Osteoblast (primary cell): ENCODE data around the gene VPS37C. TPM values are rescaled to one million over a fixed set of nuclear protein-coding genes. Genes with fewer than 3 reads are reported as not detected.

Experiments
- DNase-seq: peaks from one replicate; pipeline ENCODE4 v3.0.0; 2011; ENCODE audit warnings: low spot score, mixed read lengths; ENCODE audit not compliant: insufficient read length; ENCODE audit errors: missing footprints
- H2AFZ ChIP-seq: 2 replicates; pipeline ENCODE4 v1.6.0; 2011; ENCODE audit warnings: mild to moderate bottlenecking, low read length
- H3K27ac ChIP-seq: 2 replicates; pipeline ENCODE4 v1.5.1; 2011; ENCODE audit warnings: mild to moderate bottlenecking, low read depth, low read length, moderate library complexity
- H3K27me3 ChIP-seq: 2 replicates; pipeline ENCODE4 v1.6.0; 2012; ENCODE audit warnings: mild to moderate bottlenecking, control low read depth, inconsistent platforms, low read length, moderate library complexity; ENCODE audit not compliant: insufficient read depth
- H3K36me3 ChIP-seq: 2 replicates; pipeline ENCODE4 v1.5.1; 2011; ENCODE audit warnings: mild to moderate bottlenecking, low read length, control low read depth, moderate library complexity; ENCODE audit not compliant: insufficient read depth
- H3K4me1 ChIP-seq: 2 replicates; pipeline ENCODE4 v1.5.1; 2011; ENCODE audit warnings: mild to moderate bottlenecking, low read length, control low read depth, moderate library complexity; ENCODE audit not compliant: insufficient read depth
- H3K4me2 ChIP-seq: 2 replicates; pipeline ENCODE4 v1.6.0; 2011; ENCODE audit warnings: mild to moderate bottlenecking, low read length; ENCODE audit not compliant: insufficient read depth
- H3K4me3 ChIP-seq: fragments of 200-600 bp; sonication (generic); 3 replicates; pipeline ENCODE4 v1.5.1; 2012; ENCODE audit warnings: mild to moderate bottlenecking, low read length, inconsistent platforms; ENCODE audit not compliant: insufficient read depth
- H3K79me2 ChIP-seq: 2 replicates; pipeline ENCODE4 v1.6.0; 2012; ENCODE audit warnings: mild to moderate bottlenecking, low read length, control low read depth, inconsistent platforms; ENCODE audit not compliant: insufficient read depth
- H3K9me3 ChIP-seq: 2 replicates; pipeline ENCODE4 v1.5.1; 2011; ENCODE audit warnings: low read depth, low read length, control low read depth
- H4K20me1 ChIP-seq: 2 replicates; pipeline ENCODE4 v1.6.0; 2012; ENCODE audit warnings: mild to moderate bottlenecking, low read length, control low read depth; ENCODE audit not compliant: insufficient read depth
- total RNA-seq: library from RNA; depleted of rRNA; stranded (reverse); fragments of >200 nt; gene quantifications from 2 replicates; pipeline ENCODE4 v1.2.3, GENCODE V29; 2012
- TF ChIP-seq, protein P1 (sequence below): IDR thresholded peaks from 2 replicates; pipeline ENCODE4 v1.5.1; 2011; ENCODE audit warnings: mild to moderate bottlenecking, low read depth, low read length, moderate library complexity; ENCODE audit errors: extremely low read depth

VPS37C gene
- total RNA-seq, 1 donor, result 19.2 TPM

DNA sequence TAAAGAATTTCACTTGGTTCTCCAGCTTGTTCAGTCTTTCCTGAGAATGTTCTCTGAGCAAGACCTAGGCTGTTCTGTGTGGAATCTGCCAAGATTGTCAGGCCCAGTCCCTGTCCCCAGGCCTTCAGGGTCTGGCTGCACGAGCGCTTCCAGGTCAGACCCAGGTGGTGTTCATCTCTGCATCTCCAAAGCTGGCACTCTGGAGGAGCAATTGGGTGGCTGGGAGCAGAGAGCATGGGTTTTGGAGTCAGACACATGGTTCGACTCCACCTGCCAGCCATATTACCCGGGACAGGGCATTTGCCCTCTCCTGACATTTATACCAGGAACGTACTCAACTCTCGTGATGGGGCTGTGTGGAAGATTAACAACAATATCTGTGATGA lies 50.2 kb downstream of the VPS37C start:
- H3K36me3 ChIP-seq, result no peaks in the 10 kb centered on the region
- no peaks in the 10 kb centered on the region for H3K4me1 ChIP-seq
- DNase-seq, result no peak
- H3K27ac ChIP-seq, result no peak overlapping the region
- H3K4me2 ChIP-seq, result no peak overlapping the region
- H2AFZ ChIP-seq, result no peak overlapping the region
- H3K79me2 ChIP-seq, result no peaks in the 10 kb centered on the region
- H3K9me3 ChIP-seq, result no peaks in the 10 kb centered on the region
- no peak overlapping the region for H3K4me3 ChIP-seq
- H3K27me3 ChIP-seq, result no peaks in the 10 kb centered on the region
- H4K20me1 ChIP-seq, result no peaks in the 10 kb centered on the region
- TF ChIP-seq, protein P1, sequence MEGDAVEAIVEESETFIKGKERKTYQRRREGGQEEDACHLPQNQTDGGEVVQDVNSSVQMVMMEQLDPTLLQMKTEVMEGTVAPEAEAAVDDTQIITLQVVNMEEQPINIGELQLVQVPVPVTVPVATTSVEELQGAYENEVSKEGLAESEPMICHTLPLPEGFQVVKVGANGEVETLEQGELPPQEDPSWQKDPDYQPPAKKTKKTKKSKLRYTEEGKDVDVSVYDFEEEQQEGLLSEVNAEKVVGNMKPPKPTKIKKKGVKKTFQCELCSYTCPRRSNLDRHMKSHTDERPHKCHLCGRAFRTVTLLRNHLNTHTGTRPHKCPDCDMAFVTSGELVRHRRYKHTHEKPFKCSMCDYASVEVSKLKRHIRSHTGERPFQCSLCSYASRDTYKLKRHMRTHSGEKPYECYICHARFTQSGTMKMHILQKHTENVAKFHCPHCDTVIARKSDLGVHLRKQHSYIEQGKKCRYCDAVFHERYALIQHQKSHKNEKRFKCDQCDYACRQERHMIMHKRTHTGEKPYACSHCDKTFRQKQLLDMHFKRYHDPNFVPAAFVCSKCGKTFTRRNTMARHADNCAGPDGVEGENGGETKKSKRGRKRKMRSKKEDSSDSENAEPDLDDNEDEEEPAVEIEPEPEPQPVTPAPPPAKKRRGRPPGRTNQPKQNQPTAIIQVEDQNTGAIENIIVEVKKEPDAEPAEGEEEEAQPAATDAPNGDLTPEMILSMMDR, result no peak

DNA sequence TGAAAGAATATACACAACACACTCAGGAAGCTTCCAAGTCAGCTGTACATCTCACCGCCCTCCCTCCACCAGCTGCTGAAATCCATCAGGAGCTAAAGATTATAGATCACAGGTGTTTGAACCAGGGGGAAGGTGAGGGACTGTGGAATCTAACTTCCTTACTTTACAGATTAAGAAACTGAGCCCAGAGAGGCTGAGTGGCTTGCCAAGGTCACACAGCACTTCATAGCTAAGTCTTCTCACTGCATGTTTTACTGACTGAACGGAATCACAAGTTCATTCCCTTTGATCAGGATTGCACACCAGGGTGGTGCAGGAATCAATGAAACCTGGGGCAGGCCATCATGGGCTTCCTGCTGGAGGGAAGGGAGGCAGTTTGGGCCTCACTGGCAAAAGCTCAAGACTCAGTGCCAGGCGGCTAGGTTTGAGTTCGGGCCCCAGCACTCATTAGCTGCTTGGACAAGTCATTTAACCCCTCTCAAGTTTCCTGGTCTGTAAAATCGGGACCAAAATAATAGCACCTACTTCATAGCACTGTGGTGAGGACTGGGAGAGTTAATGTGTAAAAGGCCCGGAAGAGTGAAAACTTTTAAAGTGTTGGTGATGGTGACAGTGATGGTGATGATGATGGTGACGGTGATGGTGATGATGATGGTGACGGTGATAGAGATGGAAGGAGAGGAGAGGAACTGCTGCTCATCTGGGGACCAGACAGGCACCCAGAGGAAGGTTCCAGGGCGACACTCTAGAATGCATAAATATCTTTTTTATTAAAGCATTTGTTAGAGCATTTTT lies 50.8 kb downstream of the VPS37C start:
- no peaks in the 10 kb centered on the region for H3K79me2 ChIP-seq
- no peak overlapping the region for H3K27ac ChIP-seq
- H2AFZ ChIP-seq, result no peak overlapping the region
- TF ChIP-seq, protein P1, result no peak
- H3K4me3 ChIP-seq, result no peak overlapping the region
- H4K20me1 ChIP-seq, result no peaks in the 10 kb centered on the region
- no peaks in the 10 kb centered on the region for H3K9me3 ChIP-seq
- H3K27me3 ChIP-seq, result no peaks in the 10 kb centered on the region
- no peaks in the 10 kb centered on the region for H3K4me1 ChIP-seq
- H3K4me2 ChIP-seq, result no peak overlapping the region
- DNase-seq, result no peak
- H3K36me3 ChIP-seq, result no peaks in the 10 kb centered on the region

DNA sequence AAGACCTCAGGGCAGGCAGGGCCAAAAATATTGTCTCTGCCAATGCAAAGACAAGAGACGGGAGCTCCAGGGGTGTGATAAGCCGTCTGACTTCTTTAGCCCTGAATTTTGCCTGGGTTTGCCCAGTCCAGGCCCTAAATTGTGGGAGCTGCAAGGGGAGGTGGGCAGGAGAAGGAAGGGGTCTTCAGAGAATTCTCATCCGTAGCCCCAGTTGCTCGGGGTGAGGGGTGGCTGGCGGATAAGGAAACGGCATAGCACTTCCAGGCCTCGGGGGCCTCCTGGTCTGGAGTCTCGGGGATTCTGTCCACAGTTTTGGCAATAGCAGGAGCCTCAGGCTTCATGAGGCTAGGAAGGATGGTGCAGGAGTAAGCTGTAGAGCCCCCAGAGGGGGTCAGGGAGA lies 51.6 kb downstream of the VPS37C start:
- no peak overlapping the region for H3K4me3 ChIP-seq
- H3K27me3 ChIP-seq, result no peaks in the 10 kb centered on the region
- no peak overlapping the region for H3K4me2 ChIP-seq
- H3K4me1 ChIP-seq, result no peaks in the 10 kb centered on the region
- H2AFZ ChIP-seq, result no peak overlapping the region
- no peak overlapping the region for H3K27ac ChIP-seq
- no peaks in the 10 kb centered on the region for H4K20me1 ChIP-seq
- peak; percentile 32 for DNase-seq
- no peaks in the 10 kb centered on the region for H3K36me3 ChIP-seq
- TF ChIP-seq, protein P1, result no peak
- no peaks in the 10 kb centered on the region for H3K9me3 ChIP-seq
- no peaks in the 10 kb centered on the region for H3K79me2 ChIP-seq

DNA sequence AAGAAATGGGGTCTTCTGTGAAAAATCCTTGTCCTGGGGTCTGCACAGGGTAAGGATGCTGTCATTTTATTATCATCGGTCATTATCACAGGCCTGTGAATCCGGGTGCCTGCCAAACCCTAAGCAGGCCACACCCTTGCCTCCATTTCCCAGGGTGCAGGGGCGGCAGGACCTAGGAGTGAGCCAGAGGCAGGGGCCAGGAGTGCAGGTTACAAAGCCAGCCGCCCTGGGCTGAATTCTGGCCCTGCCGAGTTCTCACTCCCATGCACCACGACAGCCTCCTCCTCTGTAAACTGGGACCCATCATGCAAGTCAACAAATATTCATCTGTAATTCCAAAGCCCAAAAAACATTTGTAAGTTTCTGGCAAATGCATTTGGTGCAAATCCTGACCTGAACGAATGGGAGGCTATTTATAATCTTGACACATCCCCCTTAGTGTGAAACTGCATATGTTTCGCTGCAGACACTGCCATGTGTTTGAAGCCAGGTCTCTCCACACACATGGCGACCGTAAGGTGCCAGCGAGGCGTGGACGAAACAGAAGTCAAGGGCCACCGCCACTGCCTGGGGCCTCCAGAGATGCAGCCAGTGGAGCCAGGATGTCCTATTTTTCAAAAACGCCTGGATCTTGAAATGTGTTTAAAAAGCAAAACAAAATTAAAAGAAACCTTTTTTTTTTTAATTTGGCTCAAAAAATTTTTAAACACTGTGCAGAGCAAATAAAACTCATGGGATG lies 52.2 kb downstream of the VPS37C start:
- no peaks in the 10 kb centered on the region for H3K4me1 ChIP-seq
- TF ChIP-seq, protein P1, result no peak
- no peaks in the 10 kb centered on the region for H3K79me2 ChIP-seq
- DNase-seq, result peak; percentile 19
- no peaks in the 10 kb centered on the region for H3K36me3 ChIP-seq
- no peak overlapping the region for H2AFZ ChIP-seq
- H4K20me1 ChIP-seq, result no peaks in the 10 kb centered on the region
- no peak overlapping the region for H3K27ac ChIP-seq
- H3K27me3 ChIP-seq, result no peaks in the 10 kb centered on the region
- no peaks in the 10 kb centered on the region for H3K9me3 ChIP-seq
- no peak overlapping the region for H3K4me2 ChIP-seq
- no peak overlapping the region for H3K4me3 ChIP-seq
